ENCODE data around the gene BCL6. TPM values are rescaled to one million over a fixed set of nuclear protein-coding genes. Genes with fewer than 3 reads are reported as not detected.

The BCL6 gene
- total and polyA plus RNA-seq, 2 experiments from 2014 or later = 32.0 to 46.5 TPM

DNA sequence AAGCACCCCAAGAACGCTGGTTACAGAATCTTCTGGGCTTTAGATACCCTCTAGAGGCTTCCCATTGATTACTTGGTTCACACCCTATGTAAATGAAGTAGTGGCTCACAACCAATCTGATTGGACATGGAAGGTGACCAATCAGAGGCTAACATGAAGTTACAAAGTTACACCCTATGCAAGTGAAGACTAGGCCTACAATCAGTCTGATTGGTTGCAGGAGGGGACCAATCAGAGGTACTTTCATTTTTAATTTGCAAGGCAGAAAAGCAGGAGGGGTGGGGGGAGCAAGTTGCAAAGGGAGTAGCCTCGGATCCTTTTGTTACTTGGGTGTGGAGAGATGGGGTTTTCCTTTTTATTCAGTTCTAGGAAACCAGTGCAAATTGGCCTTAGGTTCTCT lies 31.8 kb downstream of the BCL6 start:
- Histone ChIP-seq H2AFZ (no peak overlapping the region), H3K36me3 (replicated peaks; ENCODE audit: insufficient read depth, low read depth) (no peaks in the 10 kb centered on the region), H3K9me3 (ENCODE audit: low read depth) (no peaks in the 10 kb centered on the region), H3K4me3 (no peak overlapping the region), H3K4me2 (no peak overlapping the region), H3K79me2 (no peaks in the 10 kb centered on the region), H3K27me3 (no peaks in the 10 kb centered on the region), H3K9me2 (replicated peaks; ENCODE audit: insufficient read depth) (no peaks in the 10 kb centered on the region), H3K4me1 (ENCODE audit: insufficient read depth) (peaks cover under 1% of the 10 kb centered on the region), H4K20me1 (ENCODE audit: insufficient read depth, poor library complexity, severe bottlenecking) (no peaks in the 10 kb centered on the region), H3K27ac (no peak overlapping the region)
- DNase-seq (ENCODE audit: low spot score) = no peak
- 93% methylated on average over 2 of the region's 2 CpGs for WGBS (ENCODE audit: low lambda C conversion rate, missing lambda C conversion rate)
- TF ChIP-seq, protein P1, sequence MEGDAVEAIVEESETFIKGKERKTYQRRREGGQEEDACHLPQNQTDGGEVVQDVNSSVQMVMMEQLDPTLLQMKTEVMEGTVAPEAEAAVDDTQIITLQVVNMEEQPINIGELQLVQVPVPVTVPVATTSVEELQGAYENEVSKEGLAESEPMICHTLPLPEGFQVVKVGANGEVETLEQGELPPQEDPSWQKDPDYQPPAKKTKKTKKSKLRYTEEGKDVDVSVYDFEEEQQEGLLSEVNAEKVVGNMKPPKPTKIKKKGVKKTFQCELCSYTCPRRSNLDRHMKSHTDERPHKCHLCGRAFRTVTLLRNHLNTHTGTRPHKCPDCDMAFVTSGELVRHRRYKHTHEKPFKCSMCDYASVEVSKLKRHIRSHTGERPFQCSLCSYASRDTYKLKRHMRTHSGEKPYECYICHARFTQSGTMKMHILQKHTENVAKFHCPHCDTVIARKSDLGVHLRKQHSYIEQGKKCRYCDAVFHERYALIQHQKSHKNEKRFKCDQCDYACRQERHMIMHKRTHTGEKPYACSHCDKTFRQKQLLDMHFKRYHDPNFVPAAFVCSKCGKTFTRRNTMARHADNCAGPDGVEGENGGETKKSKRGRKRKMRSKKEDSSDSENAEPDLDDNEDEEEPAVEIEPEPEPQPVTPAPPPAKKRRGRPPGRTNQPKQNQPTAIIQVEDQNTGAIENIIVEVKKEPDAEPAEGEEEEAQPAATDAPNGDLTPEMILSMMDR (IDR thresholded peaks at IDR 0.05; ENCODE audit: poor library complexity) = no peak
- no peak for TF ChIP-seq EZH2 (IDR thresholded peaks at IDR 0.05; ENCODE audit: borderline replicate concordance)
- no peak for TF ChIP-seq EZH2phosphoT487 (IDR thresholded peaks at IDR 0.05; ENCODE audit: low read depth, severe bottlenecking, unreplicated experiment)

DNA sequence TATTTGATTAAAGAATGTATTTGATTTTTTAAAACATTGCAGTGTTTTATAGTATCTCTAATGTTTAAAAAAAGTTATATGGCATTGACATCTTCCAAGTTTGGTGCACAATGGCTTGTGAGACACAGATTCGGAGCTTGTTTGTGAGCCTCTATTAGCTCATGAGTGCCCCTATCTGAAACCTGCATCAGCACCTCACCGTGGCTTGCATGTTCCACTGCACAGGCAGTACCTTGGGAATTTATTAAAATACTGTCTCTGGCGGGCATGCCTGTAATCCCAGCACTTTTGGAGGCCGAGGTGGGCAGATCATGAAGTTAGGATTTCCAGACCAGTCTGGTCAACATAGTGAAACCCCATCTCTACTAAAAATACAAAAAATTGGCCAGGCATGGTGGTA lies 36.1 kb downstream of the BCL6 start:
- Histone ChIP-seq H3K4me1 (ENCODE audit: insufficient read depth) (peaks cover 4% of the 10 kb centered on the region), H3K9me2 (replicated peaks; ENCODE audit: insufficient read depth) (no peaks in the 10 kb centered on the region), H3K9me3 (ENCODE audit: low read depth) (no peaks in the 10 kb centered on the region), H3K27ac (no peak overlapping the region), H3K4me3 (no peak overlapping the region), H3K36me3 (replicated peaks; ENCODE audit: insufficient read depth, low read depth) (no peaks in the 10 kb centered on the region), H4K20me1 (ENCODE audit: insufficient read depth, poor library complexity, severe bottlenecking) (no peaks in the 10 kb centered on the region), H3K27me3 (no peaks in the 10 kb centered on the region), H3K79me2 (no peaks in the 10 kb centered on the region), H2AFZ (no peak overlapping the region), H3K4me2 (no peak overlapping the region)
- no peak for DNase-seq (ENCODE audit: low spot score)
- 67% methylated on average over 4 of the region's 4 CpGs for WGBS (ENCODE audit: low lambda C conversion rate, missing lambda C conversion rate)
- TF ChIP-seq, protein P1 (IDR thresholded peaks at IDR 0.05; ENCODE audit: poor library complexity) = no peak
- no peak for TF ChIP-seq EZH2phosphoT487 (IDR thresholded peaks at IDR 0.05; ENCODE audit: low read depth, severe bottlenecking, unreplicated experiment)
- TF ChIP-seq EZH2 (IDR thresholded peaks at IDR 0.05; ENCODE audit: borderline replicate concordance) = no peak

DNA sequence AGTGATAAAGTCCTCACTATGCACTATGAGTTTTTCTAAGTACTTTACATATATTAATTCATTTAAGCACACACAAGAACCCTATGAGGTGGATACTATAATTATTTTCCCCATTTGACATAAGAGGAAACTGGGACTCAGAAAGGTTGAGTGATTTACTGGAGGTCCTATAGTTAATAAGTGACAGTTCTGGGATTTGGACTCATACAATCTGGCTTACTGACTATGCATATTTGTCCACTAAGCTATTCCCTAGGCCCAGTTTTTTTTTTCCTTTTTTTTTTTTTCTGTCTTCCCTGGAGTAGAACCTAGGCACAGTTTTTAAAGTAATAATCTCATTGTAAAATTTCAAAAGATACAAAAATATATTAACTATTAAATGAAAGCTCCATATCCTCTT lies 36.6 kb downstream of the BCL6 start:
- no peak overlapping the region for H2AFZ ChIP-seq

DNA sequence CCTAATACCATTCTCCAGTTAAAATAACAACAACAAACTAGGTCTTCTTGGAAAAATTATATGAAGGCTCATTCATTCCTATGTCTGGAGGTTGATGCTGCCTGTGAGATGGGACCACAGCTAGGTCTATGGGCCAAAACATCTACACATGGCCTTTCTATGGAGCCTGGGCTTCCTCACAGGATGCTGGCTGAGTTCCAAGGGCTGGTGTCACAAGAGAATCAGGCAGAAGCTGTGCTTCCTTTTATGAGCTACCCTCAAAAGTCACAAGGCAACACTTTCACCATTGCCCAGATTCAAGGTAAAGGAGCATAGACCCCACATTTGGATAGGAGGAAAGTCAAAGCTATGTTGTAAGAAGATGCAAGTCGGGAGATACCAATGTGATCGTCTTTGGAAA lies 38.3 kb downstream of the BCL6 start:
- no peak overlapping the region for H3K4me2 ChIP-seq
- H2AFZ ChIP-seq = no peak overlapping the region
- no peak overlapping the region for H3K4me3 ChIP-seq
- no peak overlapping the region for H3K27ac ChIP-seq
- no peaks in the 10 kb centered on the region for H3K36me3 ChIP-seq (replicated peaks; ENCODE audit: insufficient read depth, low read depth)
- H3K9me3 ChIP-seq (ENCODE audit: low read depth) = no peaks in the 10 kb centered on the region
- H3K9me2 ChIP-seq (replicated peaks; ENCODE audit: insufficient read depth) = no peaks in the 10 kb centered on the region
- H3K27me3 ChIP-seq = no peaks in the 10 kb centered on the region
- TF ChIP-seq EZH2phosphoT487 (IDR thresholded peaks at IDR 0.05; ENCODE audit: low read depth, severe bottlenecking, unreplicated experiment) (no peak), EZH2 (IDR thresholded peaks at IDR 0.05; ENCODE audit: borderline replicate concordance) (no peak)
- TF ChIP-seq, protein P1 (IDR thresholded peaks at IDR 0.05; ENCODE audit: poor library complexity) = no peak
- H3K79me2 ChIP-seq = no peaks in the 10 kb centered on the region
- H4K20me1 ChIP-seq (ENCODE audit: insufficient read depth, poor library complexity, severe bottlenecking) = no peaks in the 10 kb centered on the region
- H3K4me1 ChIP-seq (ENCODE audit: insufficient read depth) = peaks cover 4% of the 10 kb centered on the region
- 95% methylated on average over 2 of the region's 2 CpGs for WGBS (ENCODE audit: low lambda C conversion rate, missing lambda C conversion rate)
- DNase-seq (ENCODE audit: low spot score) = no peak

More for the DNA sequence above, 36.6 kb downstream of the BCL6 start:
- Histone ChIP-seq H4K20me1 (ENCODE audit: insufficient read depth, poor library complexity, severe bottlenecking) (no peaks in the 10 kb centered on the region), H3K9me2 (replicated peaks; ENCODE audit: insufficient read depth) (no peaks in the 10 kb centered on the region), H3K4me2 (no peak overlapping the region), H3K9me3 (ENCODE audit: low read depth) (no peaks in the 10 kb centered on the region), H3K36me3 (replicated peaks; ENCODE audit: insufficient read depth, low read depth) (no peaks in the 10 kb centered on the region), H3K27me3 (no peaks in the 10 kb centered on the region), H3K79me2 (no peaks in the 10 kb centered on the region), H3K4me3 (no peak overlapping the region), H3K27ac (no peak overlapping the region), H3K4me1 (ENCODE audit: insufficient read depth) (peaks cover 4% of the 10 kb centered on the region)
- no peak for TF ChIP-seq EZH2 (IDR thresholded peaks at IDR 0.05; ENCODE audit: borderline replicate concordance)
- DNase-seq (ENCODE audit: low spot score) = no peak

All from hepatocyte (in vitro differentiated cells).